Retina (tissue), 1 donor: ENCODE data around the gene SETD1A.

ENCODE experiments used
- DNase-seq: peaks from one replicate; pipeline ENCODE4 v3.0.0-alpha.2; 2016

SETD1A gene

GRCh38 chr16:30957456-30958174, at the start of gene SETD1A:
Gene SETD1A (plus strand): TSS chr16:30957754. CDS start chr16:30958732, 978 bp downstream.
- DNase-seq = peak; percentile 100

- DNase-seq = no peak
Observed at GRCh38 chr16:30910427-30911029, 47.0 kb upstream of the SETD1A start.

DNA sequence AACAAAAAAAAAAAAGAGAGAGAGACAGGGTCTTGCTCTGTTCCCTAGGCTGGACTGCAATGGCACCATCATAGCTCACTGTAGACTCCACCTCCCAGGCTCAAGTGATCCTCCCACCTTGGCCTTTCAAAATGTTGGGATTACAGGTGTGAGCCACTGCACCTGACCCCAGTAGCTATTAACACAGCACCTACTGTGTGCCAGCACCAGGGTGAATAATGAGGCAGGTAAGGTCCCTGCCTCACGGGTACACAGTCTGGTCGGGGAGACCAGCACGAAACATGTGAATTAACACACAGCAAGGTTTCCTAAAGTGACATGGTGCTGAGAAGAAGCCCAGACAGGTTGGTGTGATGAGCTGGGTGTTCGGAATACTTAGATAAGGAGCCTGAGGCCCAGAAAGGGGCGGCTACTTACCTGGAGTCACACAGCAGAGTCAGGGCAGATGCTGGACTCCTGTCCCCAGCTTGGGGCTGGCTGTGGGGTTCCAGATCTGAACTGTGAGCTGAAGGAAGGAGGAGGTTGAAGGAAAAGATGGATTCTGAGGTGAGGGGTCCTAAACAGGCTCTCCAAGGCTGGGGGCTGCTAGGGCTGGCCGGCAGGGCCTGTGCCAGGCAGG, 44.7 kb upstream of the SETD1A start:
- no peak for DNase-seq

DNA sequence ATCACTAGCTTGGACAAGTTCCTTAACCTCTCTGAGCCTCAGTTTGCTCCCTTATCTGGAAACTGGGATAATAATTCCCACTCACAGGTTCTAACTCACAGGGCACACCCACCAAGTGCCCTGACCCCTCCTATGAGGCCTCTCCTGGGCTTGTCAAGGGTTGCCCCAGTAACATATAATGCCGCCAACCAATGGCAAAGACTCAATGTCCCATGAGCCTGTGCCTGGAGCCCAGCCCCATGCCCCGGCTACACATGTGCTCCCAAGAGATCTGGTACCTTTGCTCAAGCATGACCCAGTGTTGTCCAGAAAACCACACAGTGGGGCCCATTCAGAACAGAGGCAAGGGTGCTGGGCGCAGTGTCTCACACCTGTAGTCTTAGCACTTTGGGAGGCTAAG, 42.7 kb upstream of the SETD1A start:
- DNase-seq = no peak

DNA sequence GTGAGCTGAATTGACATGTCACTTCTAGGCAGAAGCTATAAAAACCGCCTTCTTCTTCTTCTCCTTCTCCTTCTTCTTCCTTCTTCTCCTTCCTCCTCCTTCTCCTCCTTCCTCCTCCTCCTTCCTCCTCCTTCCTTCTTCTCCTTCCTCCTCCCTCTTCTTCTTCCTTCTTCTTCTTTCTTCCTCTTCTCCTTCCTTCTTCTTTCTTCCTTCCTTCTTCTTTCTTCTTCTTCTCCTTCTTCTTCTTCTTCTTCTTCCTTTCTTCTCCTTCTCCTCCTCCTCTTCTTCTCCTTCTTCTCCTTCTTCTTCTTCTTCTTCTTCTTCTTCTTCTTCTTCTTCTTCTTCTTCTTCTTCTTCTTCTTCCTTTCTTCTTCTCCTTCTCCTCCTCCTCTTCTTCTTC, 38.9 kb upstream of the SETD1A start:
- no peak for DNase-seq

DNA sequence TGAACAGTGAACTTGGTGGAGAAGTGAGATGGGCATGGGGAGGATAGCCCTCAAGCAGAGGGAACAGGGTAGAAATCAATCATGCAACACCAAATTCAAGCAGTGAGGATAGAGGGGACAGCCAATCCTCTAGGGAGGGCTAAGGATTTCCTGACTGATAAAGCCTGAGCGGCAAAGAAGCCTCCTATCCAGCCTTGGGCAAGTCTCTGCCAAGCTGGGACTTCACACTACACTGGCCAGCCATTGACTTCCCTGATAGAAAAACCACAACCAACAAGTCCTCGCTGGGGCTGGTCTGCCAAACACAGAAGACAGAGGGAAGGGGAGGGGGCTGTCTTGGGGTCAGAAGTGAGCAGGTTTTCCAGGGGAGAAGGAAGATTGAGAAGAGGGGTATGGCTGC, 36.7 kb upstream of the SETD1A start:
- DNase-seq = no peak

DNA sequence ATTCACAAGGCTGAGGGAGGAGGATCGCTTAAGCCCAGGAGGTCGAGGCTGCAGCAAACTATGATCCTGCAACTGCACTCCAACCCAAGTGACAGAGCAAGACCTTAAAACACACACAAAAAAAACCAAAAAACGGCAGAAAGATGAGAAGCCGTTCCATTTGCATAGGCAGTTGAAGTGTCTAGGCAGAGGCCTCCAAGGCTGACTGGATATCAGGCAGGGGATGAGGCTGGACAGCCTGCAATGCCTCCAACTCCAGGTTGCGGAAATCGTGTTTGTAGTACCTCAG, 36.2 kb upstream of the SETD1A start:
- no peak for DNase-seq

- DNase-seq = peak; percentile 97
Observed at GRCh38 chr16:30921748-30922419, 35.7 kb upstream of the SETD1A start.

GRCh38 chr16:30922420-30922959, 35.1 kb upstream of the SETD1A start:
- DNase-seq = peak; percentile 99

GRCh38 chr16:30922960-30923535, 34.5 kb upstream of the SETD1A start:
- peak; percentile 100 for DNase-seq

GRCh38 chr16:30923554-30924075, 33.9 kb upstream of the SETD1A start, which contains the start of gene FBXL19:
Gene FBXL19 (plus strand): TSS chr16:30923572. CDS start chr16:30925755, 2,183 bp downstream.
- no peak for DNase-seq

DNA sequence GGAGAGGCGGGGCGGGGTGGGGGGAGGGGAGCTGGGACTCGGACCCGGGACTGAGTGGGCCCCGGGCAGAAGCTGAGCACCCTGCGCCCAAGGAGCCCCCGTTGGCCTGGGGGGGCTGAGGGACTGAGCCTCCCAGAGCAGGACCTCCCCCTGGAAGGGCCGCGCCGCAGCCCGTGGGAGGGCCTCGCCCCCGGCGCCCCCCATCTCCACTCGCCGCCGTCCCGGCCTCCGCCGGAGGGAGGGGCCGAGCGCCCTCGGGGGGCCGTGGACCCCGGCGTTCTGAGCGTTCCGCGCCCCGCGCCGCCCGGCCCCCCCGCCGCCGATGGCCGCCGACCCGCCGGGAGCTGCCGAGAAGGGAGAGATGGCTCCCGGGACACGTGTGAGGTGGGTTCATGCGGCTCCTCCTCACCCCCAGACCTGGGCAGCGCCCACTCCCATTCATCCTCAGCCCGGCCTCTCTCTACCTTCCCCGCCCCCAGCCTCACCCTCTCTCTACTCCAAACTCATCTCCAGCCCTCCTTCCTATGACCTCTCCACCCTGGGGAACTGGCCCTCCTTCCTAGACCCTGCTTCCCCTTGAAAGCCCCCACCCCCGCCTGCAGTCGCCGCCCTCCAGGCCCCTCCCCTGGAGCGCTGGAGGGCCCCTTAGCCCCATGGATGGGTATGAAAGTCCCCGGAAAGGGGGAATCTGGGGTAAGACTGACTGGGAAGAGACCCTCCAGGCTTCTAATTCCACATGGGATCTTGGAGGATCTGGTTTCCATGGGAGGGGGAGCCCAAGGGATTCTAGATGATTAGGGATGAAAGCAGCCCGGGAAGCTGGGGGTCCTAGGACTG, 33.3 kb upstream of the SETD1A start:
- DNase-seq = no peak

DNA sequence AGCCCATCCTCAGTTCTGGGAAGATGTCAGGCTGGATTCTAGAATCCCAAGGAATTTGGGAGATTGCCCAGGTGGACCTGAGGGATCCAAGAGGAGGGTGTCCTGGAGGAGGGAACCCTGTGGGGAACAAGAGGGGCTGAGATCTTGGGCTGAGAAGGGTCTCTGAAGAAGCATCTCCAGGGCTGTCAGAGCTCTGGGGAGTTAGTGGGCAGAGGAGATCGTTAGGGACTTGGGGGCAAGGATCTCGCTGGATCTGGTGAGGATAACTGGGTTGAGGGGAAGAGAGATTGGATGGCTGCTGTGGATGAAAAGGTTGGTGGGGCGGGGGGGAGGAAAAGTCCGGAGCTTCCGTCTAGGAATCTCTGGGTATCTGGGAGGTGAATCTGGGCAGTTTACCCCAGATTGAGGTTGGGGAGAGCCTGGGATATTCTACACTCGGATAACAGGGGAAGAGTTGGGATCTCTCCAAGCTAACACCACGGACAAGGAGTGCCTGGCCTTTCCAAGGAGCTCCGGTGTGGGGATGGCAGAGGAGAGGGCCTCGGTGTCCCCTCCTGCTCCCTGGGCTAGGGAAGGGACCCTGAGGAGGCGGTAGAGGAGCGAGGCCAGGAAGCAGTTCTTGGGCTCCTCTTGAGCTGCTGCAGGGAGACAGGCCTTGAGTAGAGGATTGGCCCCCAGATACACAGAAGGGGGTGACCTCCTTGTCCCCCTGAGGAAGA, 32.5 kb upstream of the SETD1A start:
- no peak for DNase-seq

DNA sequence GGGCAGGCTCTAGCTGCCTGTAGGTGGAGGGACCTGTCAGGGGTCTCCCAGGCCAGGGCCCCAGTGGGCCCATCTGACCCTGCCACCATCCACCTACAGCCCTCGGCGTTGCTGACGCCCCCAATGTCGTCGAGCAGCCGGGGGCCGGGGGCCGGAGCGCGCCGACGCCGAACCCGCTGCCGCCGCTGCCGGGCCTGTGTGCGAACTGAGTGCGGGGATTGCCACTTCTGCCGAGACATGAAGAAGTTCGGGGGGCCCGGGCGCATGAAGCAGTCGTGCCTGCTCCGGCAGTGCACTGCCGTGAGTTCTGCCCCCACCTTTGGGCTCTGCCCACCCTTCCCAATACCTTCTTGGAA, 31.9 kb upstream of the SETD1A start:
- no peak for DNase-seq

- DNase-seq = no peak
Observed at GRCh38 chr16:30925995-30926811, 31.4 kb upstream of the SETD1A start.

- DNase-seq = no peak
Observed at GRCh38 chr16:30926937-30927788, 30.4 kb upstream of the SETD1A start.

DNA sequence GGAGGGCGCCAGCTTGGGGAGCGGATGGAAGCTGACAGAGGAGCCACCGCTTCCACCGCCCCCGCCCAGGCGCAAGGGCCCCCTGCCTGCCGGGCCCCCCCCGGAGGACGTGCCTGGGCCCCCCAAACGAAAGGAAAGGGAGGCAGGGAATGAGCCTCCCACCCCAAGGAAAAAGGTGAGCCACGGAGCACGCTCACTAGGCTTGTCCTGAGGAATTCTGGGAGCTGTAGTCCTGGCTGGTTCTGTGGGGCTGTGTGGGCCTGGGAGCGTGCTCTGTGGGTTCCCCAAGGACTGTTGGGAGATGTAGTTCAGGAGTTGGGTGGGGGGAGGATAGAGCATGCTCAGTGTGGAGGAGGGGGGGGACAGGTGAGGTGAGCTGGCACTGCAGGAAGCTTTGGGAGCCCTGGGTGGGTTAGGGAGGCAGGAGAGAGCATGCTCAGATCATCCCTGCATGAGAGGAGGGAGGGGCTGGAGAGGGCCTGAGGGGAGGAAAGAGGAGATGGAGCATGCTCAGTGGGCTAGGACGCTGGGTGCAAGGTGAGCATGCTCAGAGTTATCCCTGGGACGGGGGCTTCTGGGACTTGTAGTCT, 29.7 kb upstream of the SETD1A start:
- peak; percentile 67 for DNase-seq

- no peak for DNase-seq
Observed at GRCh38 chr16:30928390-30928789, 29.2 kb upstream of the SETD1A start.

DNA sequence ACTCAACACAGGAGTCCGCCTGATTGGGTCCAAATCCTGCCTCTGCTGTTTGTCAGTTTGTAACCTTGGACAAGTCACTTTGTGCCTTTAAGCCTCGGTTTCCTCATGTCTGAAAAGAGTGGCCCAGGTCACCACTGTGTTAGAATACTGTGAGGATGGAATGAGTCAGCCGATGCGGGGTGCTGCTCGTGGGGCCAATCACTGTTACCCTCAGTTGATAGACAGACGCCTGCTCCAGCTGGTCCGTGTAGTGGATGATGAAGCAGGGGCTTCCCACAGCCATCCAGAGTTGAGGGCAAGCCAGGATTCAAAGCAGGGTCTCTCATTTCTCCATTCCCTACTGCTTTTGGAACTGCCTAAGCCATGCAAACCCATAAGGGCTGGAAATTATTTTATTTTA, 28.4 kb upstream of the SETD1A start:
- DNase-seq = no peak
